Measurements from ENCODE around the gene LRP1B.

DNA sequence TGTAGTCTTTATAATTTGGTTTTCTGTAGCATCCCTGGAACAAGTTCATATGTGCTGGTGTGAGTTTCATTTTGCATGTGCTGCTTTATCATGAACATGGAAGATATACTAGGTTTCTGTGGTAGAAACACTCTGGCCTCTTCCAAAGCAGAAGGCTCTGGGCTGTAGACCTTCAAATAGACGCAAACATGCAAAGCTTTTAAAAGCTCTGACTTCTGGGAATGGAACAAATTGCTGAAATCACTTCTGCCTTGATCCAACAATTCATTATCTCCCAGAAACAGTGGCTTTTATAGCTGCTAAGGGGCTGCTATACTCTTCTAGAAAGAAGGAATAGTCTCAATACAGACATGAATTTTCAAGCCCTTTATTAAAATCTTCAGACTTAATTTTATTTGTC lies 382.2 kb downstream of the LRP1B start:
- TF ChIP-seq TAF1 (IDR thresholded peaks at IDR 0.05; ENCODE audit: low read depth), result no peak
- TF ChIP-seq, protein P1, sequence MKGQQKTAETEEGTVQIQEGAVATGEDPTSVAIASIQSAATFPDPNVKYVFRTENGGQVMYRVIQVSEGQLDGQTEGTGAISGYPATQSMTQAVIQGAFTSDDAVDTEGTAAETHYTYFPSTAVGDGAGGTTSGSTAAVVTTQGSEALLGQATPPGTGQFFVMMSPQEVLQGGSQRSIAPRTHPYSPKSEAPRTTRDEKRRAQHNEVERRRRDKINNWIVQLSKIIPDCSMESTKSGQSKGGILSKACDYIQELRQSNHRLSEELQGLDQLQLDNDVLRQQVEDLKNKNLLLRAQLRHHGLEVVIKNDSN (IDR thresholded peaks at IDR 0.05), result no peak
- TF ChIP-seq CEBPB (IDR thresholded peaks at IDR 0.05), result no peak
- TF ChIP-seq YY1 (IDR thresholded peaks at IDR 0.05; ENCODE audit: low read depth), result no peak
- TF ChIP-seq, protein P2, sequence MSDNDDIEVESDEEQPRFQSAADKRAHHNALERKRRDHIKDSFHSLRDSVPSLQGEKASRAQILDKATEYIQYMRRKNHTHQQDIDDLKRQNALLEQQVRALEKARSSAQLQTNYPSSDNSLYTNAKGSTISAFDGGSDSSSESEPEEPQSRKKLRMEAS (IDR thresholded peaks at IDR 0.05), result no peak
- no peak for TF ChIP-seq EP300 (IDR thresholded peaks at IDR 0.05; ENCODE audit: borderline replicate concordance)

Measured in Ishikawa (cell line).